Tibial artery (tissue), 4 donors: Measurements from ENCODE around the gene EXD3.

Experiments
- DNase-seq, 2 donors: peaks; one replicate each; pipeline ENCODE4 v3.0.0-alpha.2; 2019
- H3K27ac ChIP-seq, 2 donors: fragments of 200-600 bp; sonication (generic) in 1 of 2; 1 replicate in 1 of 2; 2 replicates in 1 of 2; pipeline ENCODE4 v1.5.1; 2018 to 2019; ENCODE audit warnings: mild to moderate bottlenecking in 1 of 2
- H3K27me3 ChIP-seq, 2 donors: fragments of 200-600 bp; sonication (generic) in 1 of 2; one replicate each; pipeline versions ENCODE4 v1.5.1 to v1.6.0; 2016 to 2019
- H3K36me3 ChIP-seq, 3 donors: fragments of 200-600 bp; sonication (generic) in 2 of 3; one replicate each; pipeline ENCODE4 v1.5.1; 2016 to 2019; ENCODE audit warnings: mild to moderate bottlenecking in 2 of 3
- H3K4me1 ChIP-seq, 4 donors: fragments of 200-600 bp; sonication (generic) in 2 of 4; 1 replicate in 3 of 4; 2 replicates in 1 of 4; pipeline ENCODE4 v1.5.1; 2016 to 2019
- H3K4me3 ChIP-seq, 2 donors: fragments of 200-600 bp; sonication (generic) in 1 of 2; 1 replicate in 1 of 2; 2 replicates in 1 of 2; pipeline ENCODE4 v1.5.1; 2018 to 2019; ENCODE audit warnings: mild to moderate bottlenecking in 2 of 2
- H3K9me3 ChIP-seq, 3 donors: fragments of 200-600 bp; sonication (generic) in 1 of 3; one replicate each; pipeline ENCODE4 v1.5.1; 2016 to 2019
- intact Hi-C: fragments of 100-400 bp; cut with DNase I; formaldehyde crosslinking; loops from one replicate; pipeline ENCODE4 v1.15.0; 2023; ENCODE audit warnings: low total_unique reads
- TF ChIP-seq, protein P1 (sequence below), 2 experiments: fragments of 200-600 bp in 1 of 2; fragments of 450-650 bp in 1 of 2; IDR thresholded peaks; one replicate each; pipeline ENCODE4 v1.5.1; 2017 to 2019; ENCODE audit warnings: antibody characterized with exemption in 2 of 2, mild to moderate bottlenecking in 1 of 2, moderate library complexity in 1 of 2

Gene EXD3

DNA sequence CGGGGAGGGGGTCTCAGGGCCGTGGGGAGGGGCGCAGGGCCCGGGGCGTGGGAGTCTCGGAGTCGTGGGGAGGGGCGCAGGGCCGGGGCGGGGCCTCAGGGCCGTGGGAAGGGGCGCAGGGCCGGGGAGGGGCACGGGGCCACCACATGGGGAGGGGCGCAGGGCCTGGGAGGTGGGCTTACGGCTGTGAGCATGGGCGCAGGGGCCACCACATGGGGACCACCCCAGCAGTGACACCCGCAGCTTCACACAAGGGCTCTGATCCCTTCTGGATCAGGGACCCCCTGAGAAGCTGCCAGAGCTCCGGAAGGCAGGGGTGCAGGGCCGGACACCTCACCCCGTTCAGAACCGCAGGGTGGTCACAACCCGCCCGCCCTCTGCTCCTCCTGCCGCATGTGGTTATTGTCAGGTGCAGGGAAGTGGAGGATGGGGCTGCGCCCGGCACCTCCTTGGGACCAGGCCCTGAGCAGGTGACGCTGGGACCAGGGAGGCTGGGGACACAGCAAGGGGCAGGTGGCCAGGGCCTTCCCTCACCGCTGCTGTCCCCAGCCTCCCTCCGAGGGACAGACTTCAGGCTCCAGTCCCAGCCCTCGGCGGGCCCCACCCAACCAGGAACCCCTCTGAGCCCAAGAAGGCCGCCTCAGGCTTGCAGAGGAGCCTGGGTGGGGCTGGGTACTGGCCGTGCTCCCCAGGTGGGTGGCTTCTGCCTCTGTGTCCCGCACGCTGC is 53.7 kb downstream of the EXD3 start:
- Histone ChIP-seq H3K36me3 (peaks cover 0 to 70% (median 23%) of the 10 kb centered on the region in 3 donors), H3K27me3 (no peaks in the 10 kb centered on the region), H3K9me3 (peaks cover 0 to under 1% (median 0%) of the 10 kb centered on the region in 3 donors), H3K4me1 (peaks cover 0 to 15% (median 12%) of the 10 kb centered on the region in 4 donors), H3K27ac (peak overlapping the region in 1 of 2 donors; percentile 53), H3K4me3 (no peak overlapping the region)
- DNase-seq: no peak
- TF ChIP-seq, protein P1, sequence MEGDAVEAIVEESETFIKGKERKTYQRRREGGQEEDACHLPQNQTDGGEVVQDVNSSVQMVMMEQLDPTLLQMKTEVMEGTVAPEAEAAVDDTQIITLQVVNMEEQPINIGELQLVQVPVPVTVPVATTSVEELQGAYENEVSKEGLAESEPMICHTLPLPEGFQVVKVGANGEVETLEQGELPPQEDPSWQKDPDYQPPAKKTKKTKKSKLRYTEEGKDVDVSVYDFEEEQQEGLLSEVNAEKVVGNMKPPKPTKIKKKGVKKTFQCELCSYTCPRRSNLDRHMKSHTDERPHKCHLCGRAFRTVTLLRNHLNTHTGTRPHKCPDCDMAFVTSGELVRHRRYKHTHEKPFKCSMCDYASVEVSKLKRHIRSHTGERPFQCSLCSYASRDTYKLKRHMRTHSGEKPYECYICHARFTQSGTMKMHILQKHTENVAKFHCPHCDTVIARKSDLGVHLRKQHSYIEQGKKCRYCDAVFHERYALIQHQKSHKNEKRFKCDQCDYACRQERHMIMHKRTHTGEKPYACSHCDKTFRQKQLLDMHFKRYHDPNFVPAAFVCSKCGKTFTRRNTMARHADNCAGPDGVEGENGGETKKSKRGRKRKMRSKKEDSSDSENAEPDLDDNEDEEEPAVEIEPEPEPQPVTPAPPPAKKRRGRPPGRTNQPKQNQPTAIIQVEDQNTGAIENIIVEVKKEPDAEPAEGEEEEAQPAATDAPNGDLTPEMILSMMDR (IDR thresholded peaks at IDR 0.05): no peak
- intact Hi-C loops: no loop called here

DNA sequence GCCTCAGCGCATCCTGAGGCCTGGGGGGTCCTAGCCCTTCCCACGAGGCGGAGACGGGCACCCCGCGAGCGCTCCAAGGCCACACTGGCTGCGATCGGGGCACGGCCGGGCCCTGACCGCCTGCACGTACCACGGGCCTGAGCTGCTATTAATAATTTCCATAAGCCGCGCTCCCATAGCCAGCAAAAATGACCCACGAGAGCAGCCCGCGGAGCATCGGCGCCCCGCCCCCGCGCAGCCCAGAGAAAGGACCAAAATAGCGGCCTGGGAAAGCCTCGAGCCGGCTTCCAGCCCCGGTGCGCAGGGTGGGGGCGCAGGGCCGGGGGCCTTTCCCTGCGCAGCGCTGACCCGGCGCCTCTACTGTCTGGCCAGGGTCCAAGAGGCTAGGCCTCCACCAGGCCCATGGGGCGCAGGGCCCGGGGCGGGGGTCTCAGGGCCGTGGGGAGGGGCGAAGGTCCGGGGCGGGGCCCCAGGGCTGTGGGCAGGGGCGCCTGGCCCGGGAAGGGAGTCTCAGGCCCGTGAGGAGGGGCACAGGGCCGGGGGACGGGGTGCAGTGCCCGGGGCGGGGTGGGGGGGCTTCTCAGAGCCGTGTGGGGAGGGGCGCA is 54.4 kb downstream of the EXD3 start:
- TF ChIP-seq, protein P1 (IDR thresholded peaks at IDR 0.05): no peak
- Histone ChIP-seq H3K9me3 (peaks cover 0 to 8% (median 0%) of the 10 kb centered on the region in 3 donors), H3K4me3 (peak overlapping the region in 1 of 2 donors; percentile 9), H3K36me3 (peaks cover 0 to 63% (median 27%) of the 10 kb centered on the region in 3 donors), H3K4me1 (peaks cover 0 to 15% (median 12%) of the 10 kb centered on the region in 4 donors), H3K27me3 (no peaks in the 10 kb centered on the region), H3K27ac (peak overlapping the region in 1 of 2 donors; percentile 53)
- DNase-seq: no peak
- intact Hi-C loops: no loop called here

DNA sequence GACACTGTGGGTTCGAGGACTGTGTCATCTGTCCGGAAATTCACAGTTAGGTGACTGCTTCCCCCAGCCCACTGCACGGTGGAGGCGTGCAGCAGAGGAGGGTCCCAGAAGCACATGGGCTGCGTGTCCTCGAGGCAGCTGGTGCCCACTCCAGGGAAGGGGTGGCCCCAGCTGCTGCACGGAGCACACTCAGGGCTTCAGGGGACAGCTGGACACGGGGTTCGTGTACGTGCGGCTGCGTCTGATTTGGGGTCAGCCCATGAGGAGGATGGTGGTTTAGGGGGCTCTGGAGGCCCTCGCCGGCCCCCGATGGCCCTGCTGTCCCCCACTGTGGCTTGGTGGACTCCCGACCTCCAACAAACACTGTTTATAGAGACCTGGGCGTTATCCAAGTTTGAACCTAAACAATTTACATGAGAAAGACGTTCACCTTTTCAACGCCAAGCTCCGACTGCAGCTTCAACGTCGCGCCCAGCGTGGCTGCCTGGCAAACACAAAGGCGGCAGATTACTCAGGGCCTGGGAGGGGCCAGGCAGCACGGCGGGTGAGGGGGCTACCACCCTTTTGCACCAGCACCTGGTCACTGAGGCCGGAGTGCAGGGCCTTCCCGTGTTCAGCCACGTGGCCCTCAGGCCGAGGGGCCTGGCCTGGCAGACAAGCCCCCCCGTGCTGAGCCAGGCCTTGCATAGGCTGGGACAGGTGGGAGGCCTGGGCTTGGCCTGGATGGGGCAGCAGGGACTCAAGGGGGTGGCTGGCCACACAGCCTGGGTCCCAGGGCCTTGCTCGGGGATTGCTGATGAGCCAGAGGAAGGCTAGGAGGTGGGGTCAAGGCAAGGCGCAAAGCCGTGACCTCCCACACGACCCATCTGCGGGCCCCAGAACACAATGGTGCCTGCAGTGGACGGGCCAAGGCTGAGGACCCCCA is 55.2 kb downstream of the EXD3 start:
- Histone ChIP-seq H3K9me3 (peaks cover 0 to 10% (median 0%) of the 10 kb centered on the region in 3 donors), H3K36me3 (peaks cover 0 to 55% (median 21%) of the 10 kb centered on the region in 3 donors), H3K27ac (no peak overlapping the region), H3K27me3 (no peaks in the 10 kb centered on the region), H3K4me1 (peaks cover 0 to 15% (median 12%) of the 10 kb centered on the region in 4 donors), H3K4me3 (peak overlapping the region in 1 of 2 donors; percentile 9)
- TF ChIP-seq, protein P1 (IDR thresholded peaks at IDR 0.05): no peak
- DNase-seq: no peak
- intact Hi-C loops: no loop called here

DNA sequence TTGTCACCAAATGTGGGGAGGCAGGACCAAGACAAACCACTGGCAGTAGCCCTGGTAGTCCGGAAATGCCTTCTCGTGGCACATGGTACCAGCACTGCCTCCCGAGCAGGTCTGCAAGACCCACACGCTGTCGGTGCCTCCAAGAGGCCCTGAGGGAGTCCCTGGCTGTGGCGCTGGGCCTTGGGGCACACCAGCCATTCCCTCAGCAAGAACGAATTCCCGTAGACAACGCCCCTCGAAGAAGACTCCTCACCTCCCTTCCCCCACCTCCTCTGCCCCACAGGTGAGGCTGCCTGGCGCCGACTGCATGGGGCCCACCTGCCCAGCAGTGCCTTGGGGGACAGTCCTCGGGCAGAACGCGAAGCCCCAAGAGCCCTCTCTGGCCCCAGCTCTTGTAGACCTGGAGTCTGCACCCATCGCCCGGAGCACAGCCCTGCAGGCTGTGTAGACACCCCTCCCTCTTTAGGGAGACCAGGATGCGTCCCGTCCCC is 56.0 kb downstream of the EXD3 start:
- TF ChIP-seq, protein P1 (IDR thresholded peaks at IDR 0.05): no peak
- intact Hi-C loops: no loop called here
- Histone ChIP-seq H3K27ac (no peak overlapping the region), H3K27me3 (no peaks in the 10 kb centered on the region), H3K9me3 (peaks cover 0 to 10% (median 0%) of the 10 kb centered on the region in 3 donors), H3K36me3 (peaks cover 0 to 47% (median 17%) of the 10 kb centered on the region in 3 donors), H3K4me1 (peaks cover 0 to 15% (median 12%) of the 10 kb centered on the region in 4 donors), H3K4me3 (no peak overlapping the region)
- DNase-seq: no peak

DNA sequence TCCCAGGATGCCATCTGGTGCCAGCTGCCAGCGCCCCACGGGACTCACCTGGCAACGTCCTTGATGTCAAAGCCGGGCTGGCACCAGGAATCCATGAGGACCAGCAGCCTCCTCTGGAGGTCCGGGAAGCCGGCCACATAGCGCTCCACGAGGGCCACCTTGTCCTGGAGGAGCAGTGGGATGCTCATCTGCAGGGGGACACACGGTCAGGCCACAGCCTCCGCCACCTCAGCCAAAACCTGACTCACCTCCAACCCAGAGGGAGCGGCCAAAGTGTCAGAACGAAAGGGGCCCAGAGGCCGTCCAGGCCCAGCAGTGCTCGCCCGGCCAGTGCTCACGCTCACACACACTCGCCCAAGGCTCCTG is 56.5 kb downstream of the EXD3 start:
- H3K36me3 ChIP-seq: peaks cover 0 to 42% (median 17%) of the 10 kb centered on the region in 3 donors
- H3K27me3 ChIP-seq: no peaks in the 10 kb centered on the region
- peaks cover 0 to 15% (median 12%) of the 10 kb centered on the region in 4 donors for H3K4me1 ChIP-seq
- intact Hi-C loops: no loop called here
- peak in 1 of 2 donors; percentile 64 for DNase-seq
- no peak overlapping the region for H3K27ac ChIP-seq
- peaks cover 0 to 10% (median 0%) of the 10 kb centered on the region in 3 donors for H3K9me3 ChIP-seq
- no peak overlapping the region for H3K4me3 ChIP-seq
- TF ChIP-seq, protein P1 (IDR thresholded peaks at IDR 0.05): no peak
